NT2/D1 (cell line): Measurements from ENCODE around the gene GPN1.
A peak's percentile ranks its signal among the peaks of the same experiment; 100 is the strongest.
"Not testable (repeated sequence)": the region's sequence is repeated elsewhere in the genome, so short reads cannot be mapped to it uniquely, and the experiment has no call there.

ENCODE experiments used
- DNase-seq: peaks from one replicate; pipeline ENCODE4 v3.0.0-alpha.2; 2011; ENCODE audit warnings: low read depth, low spot score
- H3K27me3 ChIP-seq: 2 replicates; pipeline ENCODE4 v1.6.0; 2011; ENCODE audit warnings: mild to moderate bottlenecking; ENCODE audit not compliant: insufficient read length, insufficient read depth
- H3K36me3 ChIP-seq: 2 replicates; pipeline ENCODE4 v1.6.1; 2011; ENCODE audit warnings: mild to moderate bottlenecking, low read length, mixed read lengths; ENCODE audit not compliant: insufficient read depth, insufficient read length
- H3K4me1 ChIP-seq: 2 replicates; pipeline ENCODE4 v1.5.1; 2011; ENCODE audit not compliant: insufficient read depth, insufficient read length
- H3K4me3 ChIP-seq: 2 replicates; pipeline ENCODE4 v1.5.1; 2011; ENCODE audit warnings: low read depth; ENCODE audit not compliant: insufficient read length
- H3K9ac ChIP-seq: 2 replicates; pipeline ENCODE4 v1.6.0; 2011; ENCODE audit warnings: low read depth; ENCODE audit not compliant: insufficient read length
- H3K9me3 ChIP-seq: 2 replicates; pipeline ENCODE4 v1.5.1; 2011; ENCODE audit warnings: mild to moderate bottlenecking, low read length; ENCODE audit not compliant: insufficient read depth
- SUZ12 ChIP-seq: IDR thresholded peaks from 2 replicates; pipeline ENCODE4 v1.6.1; 2011; ENCODE audit not compliant: insufficient read length, insufficient read depth; ENCODE audit errors: extremely low read depth
- YY1 ChIP-seq: IDR thresholded peaks from 2 replicates; pipeline ENCODE4 v1.6.1; 2011; ENCODE audit not compliant: insufficient read length, insufficient read depth
- ZNF274 ChIP-seq: IDR thresholded peaks from 2 replicates; pipeline ENCODE4 v1.6.1; 2011; ENCODE audit warnings: mild to moderate bottlenecking, low read depth, low read length

The GPN1 gene

DNA sequence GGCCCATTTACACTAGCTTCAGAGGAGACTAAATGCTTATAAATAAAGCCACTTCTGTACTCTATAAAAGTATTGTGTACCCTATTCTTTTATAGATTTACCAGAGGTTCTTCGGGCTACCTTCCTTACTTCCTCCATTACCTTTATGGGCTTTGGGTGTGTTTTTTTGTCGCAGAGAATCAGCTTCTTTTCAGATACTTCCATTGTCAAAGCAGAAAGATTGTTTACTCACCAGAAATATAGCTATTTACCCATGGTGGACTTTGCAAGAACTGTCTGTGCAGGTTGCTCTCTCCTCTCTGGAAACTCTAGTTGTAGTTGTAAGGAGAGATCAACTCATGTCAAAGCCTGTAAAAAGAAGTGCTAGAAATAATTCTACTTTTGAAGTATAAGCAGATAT, 14.9 kb upstream of the GPN1 start:
- Histone ChIP-seq H3K9ac (no peak overlapping the region), H3K4me1 (peaks cover 3% of the 10 kb centered on the region), H3K27me3 (no peaks in the 10 kb centered on the region), H3K4me3 (no peak overlapping the region), H3K36me3 (peaks cover 45% of the 10 kb centered on the region), H3K9me3 (no peaks in the 10 kb centered on the region)
- no peak for TF ChIP-seq ZNF274
- TF ChIP-seq SUZ12 = no peak
- no peak for TF ChIP-seq YY1
- no peak for DNase-seq

DNA sequence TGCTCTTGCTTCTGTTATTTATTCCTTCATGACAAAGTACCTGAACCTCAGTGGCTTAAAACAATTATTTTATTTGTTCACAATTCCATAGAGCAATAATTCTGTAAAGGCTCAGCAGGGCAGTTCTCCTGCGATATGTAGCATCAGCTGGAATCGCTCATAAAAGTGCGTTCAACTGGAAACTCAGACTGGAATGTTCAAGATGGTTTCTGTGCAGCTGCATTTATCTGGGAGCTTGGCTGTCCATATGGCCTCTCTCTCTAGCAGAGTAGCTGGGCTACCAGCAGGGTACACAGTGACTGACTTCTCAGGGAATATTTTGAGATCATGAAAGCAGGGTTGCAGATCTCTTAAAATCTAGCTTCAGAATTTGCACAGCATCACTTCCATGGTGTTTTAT, 13.5 kb upstream of the GPN1 start:
- Histone ChIP-seq H3K4me1 (peaks cover 3% of the 10 kb centered on the region), H3K9ac (no peak overlapping the region), H3K27me3 (no peaks in the 10 kb centered on the region), H3K9me3 (no peaks in the 10 kb centered on the region), H3K36me3 (peaks cover 51% of the 10 kb centered on the region), H3K4me3 (no peak overlapping the region)
- TF ChIP-seq ZNF274 (no peak), YY1 (no peak), SUZ12 (no peak)
- no peak for DNase-seq

DNA sequence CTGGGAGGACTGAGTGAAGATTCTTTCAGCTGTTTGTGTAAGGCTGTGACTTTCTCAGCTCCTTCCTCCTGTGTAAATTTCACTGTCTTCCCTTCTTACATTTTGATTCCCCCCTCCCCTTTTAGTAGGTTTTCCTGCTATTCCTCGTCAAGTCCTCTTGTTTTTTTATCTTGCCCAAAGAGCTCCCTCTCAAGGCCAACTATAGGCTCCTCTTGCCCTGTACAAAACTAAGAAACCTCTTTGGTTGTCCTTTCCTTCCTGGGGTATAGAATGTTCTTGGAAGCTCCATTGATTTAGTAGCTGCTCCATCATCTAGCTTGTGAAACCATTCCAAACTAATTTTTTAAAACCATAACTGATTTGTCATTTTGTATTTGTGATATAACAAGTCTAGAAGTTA, 7.3 kb upstream of the GPN1 start:
- peaks cover 9% of the 10 kb centered on the region for H3K4me1 ChIP-seq
- no peak for DNase-seq
- H3K4me3 ChIP-seq = no peak overlapping the region
- H3K9ac ChIP-seq = no peak overlapping the region
- H3K27me3 ChIP-seq = no peaks in the 10 kb centered on the region
- no peaks in the 10 kb centered on the region for H3K9me3 ChIP-seq
- TF ChIP-seq ZNF274 = no peak
- no peak for TF ChIP-seq YY1
- no peak for TF ChIP-seq SUZ12
- peaks cover 70% of the 10 kb centered on the region for H3K36me3 ChIP-seq

DNA sequence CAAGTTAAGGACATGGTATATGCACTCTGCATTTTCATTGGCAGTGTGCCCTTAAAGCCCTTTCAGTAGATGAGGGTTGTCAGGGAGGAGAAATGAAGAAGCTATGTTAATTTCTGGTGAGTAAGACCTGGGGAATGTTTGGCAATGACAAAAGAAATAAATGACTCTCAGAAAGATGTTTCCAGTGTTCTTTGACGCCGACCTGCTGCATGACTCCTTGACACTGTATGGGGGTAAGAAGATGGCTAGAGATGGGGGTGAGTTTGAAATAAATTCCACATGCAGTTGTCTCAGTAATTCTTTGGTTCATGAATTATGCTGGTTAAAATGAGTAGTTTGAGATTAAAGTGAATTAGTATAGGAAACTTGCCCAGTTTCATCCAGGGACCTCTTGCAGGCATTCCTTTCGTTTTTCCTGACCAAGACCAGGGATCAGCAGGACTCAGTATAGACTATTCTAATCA, 5.9 kb upstream of the GPN1 start:
- Histone ChIP-seq H3K9ac (no peak overlapping the region), H3K4me3 (no peak overlapping the region), H3K4me1 (peaks cover 6% of the 10 kb centered on the region), H3K36me3 (peaks cover 56% of the 10 kb centered on the region), H3K9me3 (no peaks in the 10 kb centered on the region), H3K27me3 (no peaks in the 10 kb centered on the region)
- peak; percentile 74 for DNase-seq
- TF ChIP-seq YY1 (no peak), SUZ12 (no peak), ZNF274 (no peak)

DNA sequence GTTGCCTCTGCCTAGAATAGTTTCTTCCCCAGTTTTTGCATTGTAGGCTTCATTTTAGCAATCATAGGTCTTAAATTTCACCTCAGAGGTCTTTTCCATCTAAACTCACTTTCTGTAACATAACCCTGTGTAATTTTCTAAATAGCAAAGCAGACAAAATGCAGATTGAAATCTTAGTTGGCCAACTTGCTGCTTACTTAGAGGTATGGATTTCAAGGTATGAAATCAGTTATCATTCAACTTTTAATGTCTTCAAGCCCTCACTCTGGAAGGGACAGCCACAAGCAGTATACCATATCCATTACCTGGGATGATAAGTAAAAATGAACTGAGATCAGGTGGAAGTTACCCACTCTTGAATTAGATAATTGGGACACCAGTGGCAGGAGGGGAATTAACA, 3.9 kb upstream of the GPN1 start:
- peaks cover 6% of the 10 kb centered on the region for H3K4me1 ChIP-seq
- no peaks in the 10 kb centered on the region for H3K27me3 ChIP-seq
- DNase-seq = no peak
- H3K4me3 ChIP-seq = no peak overlapping the region
- H3K9me3 ChIP-seq = no peaks in the 10 kb centered on the region
- H3K36me3 ChIP-seq = peaks cover 42% of the 10 kb centered on the region
- no peak for TF ChIP-seq ZNF274
- no peak for TF ChIP-seq SUZ12
- TF ChIP-seq YY1 = no peak
- no peak overlapping the region for H3K9ac ChIP-seq

DNA sequence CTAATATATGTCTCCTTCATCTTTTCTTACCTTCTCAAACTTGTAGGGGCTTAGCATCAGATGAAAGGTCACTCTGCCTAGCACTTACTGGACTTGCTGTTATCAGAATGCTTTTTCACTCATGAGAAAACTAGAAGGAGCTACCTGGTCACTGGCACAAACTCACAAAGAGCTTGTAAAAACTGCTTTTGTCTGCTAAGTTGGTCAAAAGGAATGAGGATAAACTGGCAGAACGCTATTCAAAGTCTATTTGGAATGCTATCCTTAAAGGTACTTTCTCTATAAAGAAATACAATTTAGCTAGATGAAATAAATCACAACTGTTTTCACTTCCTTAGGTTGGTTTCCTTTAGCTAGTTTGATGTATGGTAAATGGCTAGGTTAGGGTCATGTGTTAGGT, 2.5 kb upstream of the GPN1 start:
- H3K9ac ChIP-seq, DNase-seq, H3K4me3 ChIP-seq, H3K27me3 ChIP-seq, H3K9me3 ChIP-seq, H3K4me1 ChIP-seq: not testable (repeated sequence)
- H3K36me3 ChIP-seq = peaks cover 42% of the 10 kb centered on the region

DNA sequence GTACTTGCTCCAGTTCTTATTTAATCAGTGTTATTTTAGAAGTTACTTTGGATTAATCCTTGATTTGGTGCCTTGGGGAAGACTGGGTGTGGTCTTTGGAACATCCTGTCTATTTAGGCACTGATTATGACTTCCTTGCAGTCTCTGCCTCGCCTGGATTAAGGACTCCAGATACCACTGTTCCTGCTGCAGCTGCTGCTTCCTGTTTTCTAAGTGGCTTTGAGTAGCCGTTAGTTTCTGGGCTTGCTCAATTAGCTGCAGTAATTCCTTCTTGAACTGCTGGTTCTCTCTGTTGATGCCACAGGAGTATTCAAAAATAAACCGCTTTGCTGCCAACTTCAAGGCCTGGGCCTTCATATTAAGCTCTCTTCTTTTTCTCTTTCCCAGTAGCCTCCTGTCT, 1.9 kb upstream of the GPN1 start:
- DNase-seq, H3K9me3 ChIP-seq: not testable (repeated sequence)

DNA sequence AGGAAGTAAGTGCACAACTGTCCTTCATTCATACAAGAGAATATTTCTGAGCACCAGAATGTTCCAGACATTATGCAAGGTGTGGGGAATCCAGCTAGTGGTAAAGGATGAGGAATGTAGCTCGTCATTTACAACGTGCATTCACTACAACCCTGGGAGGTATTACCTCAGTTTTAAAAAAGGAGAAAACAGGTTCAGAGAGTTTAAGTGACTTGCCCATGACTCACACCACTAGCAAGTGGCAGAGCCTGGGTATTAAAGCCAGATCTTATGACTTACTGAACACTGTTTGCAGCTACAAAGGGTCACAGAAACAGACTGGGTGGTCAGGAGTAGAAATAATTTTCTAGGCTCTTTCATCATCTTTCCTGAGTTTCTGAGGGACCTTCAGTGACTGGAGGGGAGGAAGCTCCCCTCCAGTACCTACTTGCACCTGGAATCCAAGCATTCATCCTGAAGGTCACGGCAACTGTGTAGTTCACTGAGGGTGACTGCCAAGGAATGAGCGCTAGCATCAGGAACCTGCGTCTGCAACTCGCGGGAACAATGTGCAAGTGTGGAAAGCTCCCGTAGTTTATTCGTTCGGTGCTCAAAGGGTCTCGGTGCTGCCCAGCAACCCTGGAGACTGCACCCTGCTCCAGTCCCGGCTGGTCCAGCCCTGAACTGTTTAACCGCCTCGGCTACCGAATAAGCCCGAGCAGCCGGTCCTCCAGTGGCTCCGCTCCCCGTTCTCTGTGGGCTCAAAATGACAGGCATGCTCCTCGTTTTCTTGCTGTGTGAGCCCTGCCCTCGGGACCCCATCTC, 685 bp upstream of the GPN1 start:
- Histone ChIP-seq H3K4me1 (no peaks in the 10 kb centered on the region), H3K4me3 (peak overlapping the region; percentile 92), H3K9ac (peak overlapping the region; percentile 97), H3K36me3 (peaks cover 48% of the 10 kb centered on the region), H3K9me3 (no peaks in the 10 kb centered on the region), H3K27me3 (no peaks in the 10 kb centered on the region)
- TF ChIP-seq YY1 (no peak), SUZ12 (no peak), ZNF274 (no peak)
- no peak for DNase-seq

More for the DNA sequence above, 1.9 kb upstream of the GPN1 start:
- H3K4me3 ChIP-seq, H3K27me3 ChIP-seq, H3K9ac ChIP-seq, H3K4me1 ChIP-seq: not testable (repeated sequence)
- peaks cover 42% of the 10 kb centered on the region for H3K36me3 ChIP-seq

DNA sequence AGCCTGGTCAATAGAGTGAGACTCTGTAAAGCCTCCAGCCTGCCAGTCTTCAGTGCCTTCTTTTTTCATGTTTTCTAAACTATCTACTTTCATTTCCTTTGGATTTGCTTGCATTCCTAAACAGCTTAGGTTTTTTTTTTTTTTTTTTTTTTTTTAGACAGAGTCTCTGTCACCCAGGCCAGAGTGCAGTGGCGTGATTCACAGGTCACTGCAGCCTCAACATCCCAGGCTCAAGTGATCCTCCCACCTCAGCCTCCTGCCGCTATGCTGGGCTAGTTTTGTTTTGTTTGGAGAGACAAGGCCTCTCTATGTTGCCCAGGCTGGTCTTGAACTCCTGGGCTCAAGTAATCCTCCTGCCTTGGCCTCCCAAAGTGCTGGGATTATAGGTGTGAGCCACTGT, 1.4 kb downstream of the GPN1 start:
- not testable (repeated sequence) for DNase-seq, H3K4me3 ChIP-seq, H3K9me3 ChIP-seq, H3K4me1 ChIP-seq, H3K27me3 ChIP-seq, H3K9ac ChIP-seq
- H3K36me3 ChIP-seq = peaks cover 50% of the 10 kb centered on the region
